ENCODE measurements around the gene CDH13. TPM values are rescaled to one million over a fixed set of nuclear protein-coding genes. Genes with fewer than 3 reads are reported as not detected.

The CDH13 gene
- total RNA-seq, 1 experiment from 2014 or later, result 2.1 TPM

DNA sequence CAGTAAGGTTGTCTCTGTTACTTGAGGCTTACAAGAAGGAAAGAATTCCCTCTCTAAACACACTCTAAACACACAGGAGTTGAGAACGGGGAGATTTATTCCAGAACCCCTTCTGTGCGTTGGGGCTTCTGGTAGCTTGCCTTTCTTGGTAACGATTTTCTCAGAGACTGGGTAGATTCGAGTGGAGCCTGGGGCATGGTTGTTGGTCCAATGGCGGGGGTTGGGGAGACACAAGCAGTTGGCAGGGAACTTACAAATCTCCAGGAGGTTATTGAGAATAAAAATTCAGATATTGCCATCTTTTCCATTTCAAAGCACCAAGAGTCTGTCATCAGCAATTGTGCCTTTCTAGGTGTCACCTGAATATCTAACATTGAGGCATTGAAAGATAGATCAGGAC, 251.7 kb downstream of the CDH13 start:
- intact Hi-C loops (cut with micrococcal nuclease; ENCODE audit: unreplicated experiment), result no loop called here
- Histone ChIP-seq H3K4me1 (ENCODE audit: insufficient read depth, low read length, poor library complexity, severe bottlenecking) (no peaks in the 10 kb centered on the region), H3K27ac (ENCODE audit: low read depth, low read length, poor library complexity, severe bottlenecking) (no peak overlapping the region), H3K27me3 (replicated peaks; ENCODE audit: insufficient read depth, low read depth, low read length, poor library complexity) (no peaks in the 10 kb centered on the region), H3K4me3 (ENCODE audit: low read depth, low read length, poor library complexity, severe bottlenecking) (no peak overlapping the region), H3K36me3 (ENCODE audit: insufficient read depth, low read length, poor library complexity, severe bottlenecking) (no peaks in the 10 kb centered on the region), H3K9me3 (ENCODE audit: low read depth, low read length, poor library complexity, severe bottlenecking) (no peaks in the 10 kb centered on the region)
- DNase-seq (ENCODE audit: low spot score), result no peak
- no TSS peak for BruUV-seq (replicated peaks)
- ChIA-PET CTCF (no interaction called here), POLR2A (ENCODE audit: low non-redundant PET) (no interaction called here)
- TF ChIP-seq, protein P1, sequence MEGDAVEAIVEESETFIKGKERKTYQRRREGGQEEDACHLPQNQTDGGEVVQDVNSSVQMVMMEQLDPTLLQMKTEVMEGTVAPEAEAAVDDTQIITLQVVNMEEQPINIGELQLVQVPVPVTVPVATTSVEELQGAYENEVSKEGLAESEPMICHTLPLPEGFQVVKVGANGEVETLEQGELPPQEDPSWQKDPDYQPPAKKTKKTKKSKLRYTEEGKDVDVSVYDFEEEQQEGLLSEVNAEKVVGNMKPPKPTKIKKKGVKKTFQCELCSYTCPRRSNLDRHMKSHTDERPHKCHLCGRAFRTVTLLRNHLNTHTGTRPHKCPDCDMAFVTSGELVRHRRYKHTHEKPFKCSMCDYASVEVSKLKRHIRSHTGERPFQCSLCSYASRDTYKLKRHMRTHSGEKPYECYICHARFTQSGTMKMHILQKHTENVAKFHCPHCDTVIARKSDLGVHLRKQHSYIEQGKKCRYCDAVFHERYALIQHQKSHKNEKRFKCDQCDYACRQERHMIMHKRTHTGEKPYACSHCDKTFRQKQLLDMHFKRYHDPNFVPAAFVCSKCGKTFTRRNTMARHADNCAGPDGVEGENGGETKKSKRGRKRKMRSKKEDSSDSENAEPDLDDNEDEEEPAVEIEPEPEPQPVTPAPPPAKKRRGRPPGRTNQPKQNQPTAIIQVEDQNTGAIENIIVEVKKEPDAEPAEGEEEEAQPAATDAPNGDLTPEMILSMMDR (conservative IDR thresholded peaks at IDR 0.05; ENCODE audit: low read depth, low read length), result no peak
- no peak for TF ChIP-seq EZH2 (IDR thresholded peaks at IDR 0.05; ENCODE audit: borderline replicate concordance, low read depth, low read length, poor library complexity, severe bottlenecking)

DNA sequence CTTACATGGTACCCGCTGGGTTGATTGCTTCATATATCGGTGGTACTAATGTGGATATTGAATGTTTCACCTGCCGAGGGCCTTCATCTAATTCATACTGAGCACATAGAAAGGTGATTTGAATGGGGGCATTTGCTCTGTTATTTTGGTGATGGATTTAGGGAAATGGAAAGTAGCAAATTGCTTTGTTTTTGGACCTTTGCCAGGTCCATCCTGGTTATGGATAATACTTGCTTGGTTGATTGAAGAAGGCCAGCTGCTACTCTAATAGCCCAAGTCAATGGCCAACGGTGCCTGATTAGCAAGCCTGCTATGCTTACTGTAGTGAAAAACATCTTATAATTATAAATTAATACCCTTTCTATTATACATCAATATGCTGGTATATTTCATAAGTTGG, 253.6 kb downstream of the CDH13 start:
- Histone ChIP-seq H3K27ac (ENCODE audit: low read depth, low read length, poor library complexity, severe bottlenecking) (no peak overlapping the region), H3K36me3 (ENCODE audit: insufficient read depth, low read length, poor library complexity, severe bottlenecking) (no peaks in the 10 kb centered on the region), H3K9me3 (ENCODE audit: low read depth, low read length, poor library complexity, severe bottlenecking) (no peaks in the 10 kb centered on the region), H3K4me1 (ENCODE audit: insufficient read depth, low read length, poor library complexity, severe bottlenecking) (no peaks in the 10 kb centered on the region), H3K27me3 (replicated peaks; ENCODE audit: insufficient read depth, low read depth, low read length, poor library complexity) (no peaks in the 10 kb centered on the region), H3K4me3 (ENCODE audit: low read depth, low read length, poor library complexity, severe bottlenecking) (no peak overlapping the region)
- CTCF ChIA-PET, result no interaction called here
- DNase-seq (ENCODE audit: low spot score), result no peak
- no peak for TF ChIP-seq EZH2 (IDR thresholded peaks at IDR 0.05; ENCODE audit: borderline replicate concordance, low read depth, low read length, poor library complexity, severe bottlenecking)
- TF ChIP-seq, protein P1 (conservative IDR thresholded peaks at IDR 0.05; ENCODE audit: low read depth, low read length), result no peak
- intact Hi-C loops (cut with micrococcal nuclease; ENCODE audit: unreplicated experiment), result no loop called here
- no TSS peak for BruUV-seq (replicated peaks)
- POLR2A ChIA-PET (ENCODE audit: low non-redundant PET), result no interaction called here

DNA sequence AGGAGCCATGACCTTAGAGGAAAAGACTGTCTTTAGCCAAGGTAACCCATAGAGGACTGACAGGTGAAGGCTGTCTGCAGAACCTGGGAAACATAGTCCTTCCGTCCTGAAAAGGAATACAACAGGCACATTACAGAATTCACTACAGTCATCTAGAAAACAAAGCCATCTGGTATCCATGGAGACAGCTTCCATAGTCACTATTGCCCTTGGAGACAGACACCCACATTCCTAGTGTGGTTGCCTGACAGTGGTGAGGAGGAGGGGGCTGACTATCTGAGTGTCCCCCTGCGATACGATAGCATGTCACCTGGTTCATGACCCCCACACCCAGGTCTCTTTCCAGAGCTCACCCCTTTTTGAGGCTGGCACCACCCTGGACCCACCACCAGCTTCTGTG, 254.7 kb downstream of the CDH13 start:
- Histone ChIP-seq H3K4me3 (ENCODE audit: low read depth, low read length, poor library complexity, severe bottlenecking) (no peak overlapping the region), H3K27me3 (replicated peaks; ENCODE audit: insufficient read depth, low read depth, low read length, poor library complexity) (no peaks in the 10 kb centered on the region), H3K36me3 (ENCODE audit: insufficient read depth, low read length, poor library complexity, severe bottlenecking) (no peaks in the 10 kb centered on the region), H3K4me1 (ENCODE audit: insufficient read depth, low read length, poor library complexity, severe bottlenecking) (no peaks in the 10 kb centered on the region), H3K9me3 (ENCODE audit: low read depth, low read length, poor library complexity, severe bottlenecking) (no peaks in the 10 kb centered on the region), H3K27ac (ENCODE audit: low read depth, low read length, poor library complexity, severe bottlenecking) (no peak overlapping the region)
- CTCF ChIA-PET, result no interaction called here
- BruUV-seq (replicated peaks), result no TSS peak
- TF ChIP-seq, protein P1 (conservative IDR thresholded peaks at IDR 0.05; ENCODE audit: low read depth, low read length), result no peak
- TF ChIP-seq EZH2 (IDR thresholded peaks at IDR 0.05; ENCODE audit: borderline replicate concordance, low read depth, low read length, poor library complexity, severe bottlenecking), result no peak
- POLR2A ChIA-PET (ENCODE audit: low non-redundant PET), result no interaction called here
- no peak for DNase-seq (ENCODE audit: low spot score)
- intact Hi-C loops (cut with micrococcal nuclease; ENCODE audit: unreplicated experiment), result no loop called here

Measured in A673 (cell line).